WTC11 (cell line): ENCODE measurements around the gene HOXC5. TPM values are rescaled to one million over a fixed set of nuclear protein-coding genes. Genes with fewer than 3 reads are reported as not detected.

Experiments used
- ATAC-seq: fragments of 200-7000 bp; cut with Tn5 transposase; 2 replicates; pipeline ENCODE4 v1.10.0; 2021; ENCODE audit warnings: mild to moderate bottlenecking, moderate library complexity
- CTCF ChIA-PET: fragments of 300-600 bp; sonication (Branson Sonifier 250); formaldehyde crosslinking; loops from one replicate; lab custom pipeline; 2021; ENCODE audit warnings: antibody characterized with exemption; lab: Charles Lee
- POLR2A ChIA-PET: fragments of 350-600 bp; sonication (Branson Sonifier 250); formaldehyde crosslinking; loops from one replicate; lab custom pipeline; 2021; ENCODE audit warnings: antibody characterized with exemption; lab: Charles Lee
- DNase-seq: peaks from one replicate; pipeline ENCODE4 v3.0.0; 2021; ENCODE audit warnings: low spot score
- H3K27ac Mint-ChIP-seq: 2 replicates; pipeline ENCODE4 v1.8.0; 2021; ENCODE audit warnings: mixed read lengths
- H3K27me3 Mint-ChIP-seq: 2 replicates; pipeline ENCODE4 v1.8.0; 2021; ENCODE audit warnings: low read depth, mild to moderate bottlenecking, moderate library complexity, mixed read lengths
- H3K36me3 Mint-ChIP-seq: 2 replicates; pipeline ENCODE4 v1.8.0; 2021; ENCODE audit warnings: mixed read lengths
- H3K4me1 Mint-ChIP-seq: 2 replicates; pipeline ENCODE4 v1.8.0; 2022; ENCODE audit warnings: mixed read lengths
- H3K4me3 Mint-ChIP-seq: 2 replicates; pipeline ENCODE4 v1.8.0; 2021; ENCODE audit warnings: mild to moderate bottlenecking, moderate library complexity, mixed read lengths
- H3K9me3 Mint-ChIP-seq: 2 replicates; pipeline ENCODE4 v1.8.0; 2021; ENCODE audit warnings: mixed read lengths
- ATF1 ChIP-seq: sonication (generic); formaldehyde crosslinking; IDR thresholded peaks from 2 replicates; pipeline ENCODE4 v1.8.1; 2023; ENCODE audit warnings: mild to moderate bottlenecking, moderate library complexity, missing genetic modification reagents
- ATF2 ChIP-seq: sonication (generic); formaldehyde crosslinking; IDR thresholded peaks from 2 replicates; pipeline ENCODE4 v1.8.1; 2022; ENCODE audit warnings: low read depth, missing genetic modification reagents, borderline replicate concordance
- CREM ChIP-seq: sonication (generic); formaldehyde crosslinking; IDR thresholded peaks from 2 replicates; pipeline ENCODE4 v1.8.1; 2022; ENCODE audit warnings: mild to moderate bottlenecking, missing genetic modification reagents, moderate library complexity
- FOXP1 ChIP-seq: sonication (generic); formaldehyde crosslinking; IDR thresholded peaks from 2 replicates; pipeline ENCODE4 v1.8.0; 2022; ENCODE audit warnings: missing genetic modification reagents, mild to moderate bottlenecking, moderate library complexity, borderline replicate concordance
- NR3C1 ChIP-seq: sonication (generic); formaldehyde crosslinking; conservative IDR thresholded peaks from 2 replicates; pipeline ENCODE4 v1.8.1; 2023; ENCODE audit warnings: low read depth, mild to moderate bottlenecking, missing genetic modification reagents
- RELA ChIP-seq: sonication (generic); formaldehyde crosslinking; IDR thresholded peaks from 2 replicates; pipeline ENCODE4 v1.8.1; 2022; ENCODE audit warnings: missing genetic modification reagents, mild to moderate bottlenecking, borderline replicate concordance
- RORB ChIP-seq: fragments of 250-450 bp; sonication (Bioruptor Pico); IDR thresholded peaks from 2 replicates; pipeline ENCODE4 v1.9.0; 2021; ENCODE audit warnings: mild to moderate bottlenecking
- TP53 ChIP-seq: sonication (generic); formaldehyde crosslinking; IDR thresholded peaks from 2 replicates; pipeline ENCODE4 v1.8.1; 2023; ENCODE audit warnings: mild to moderate bottlenecking, missing genetic modification reagents
- ZNF263 ChIP-seq: sonication (generic); formaldehyde crosslinking; IDR thresholded peaks from 2 replicates; pipeline ENCODE4 v1.8.1; 2022; ENCODE audit warnings: low read depth, mild to moderate bottlenecking, moderate library complexity, missing genetic modification reagents
- ZNF425 ChIP-seq: fragments of 250-450 bp; sonication (Bioruptor Pico); conservative IDR thresholded peaks from 2 replicates; pipeline ENCODE4 v1.9.0; 2021; ENCODE audit warnings: mild to moderate bottlenecking
- total RNA-seq: library from RNA; stranded (reverse); gene quantifications from 3 replicates; pipeline ENCODE4 v1.2.3, GENCODE V29; 2021
- TF ChIP-seq, protein P1 (sequence below): sonication (generic); formaldehyde crosslinking; IDR thresholded peaks from 2 replicates; pipeline ENCODE4 v1.8.1; 2023; ENCODE audit warnings: mild to moderate bottlenecking, moderate library complexity, missing genetic modification reagents
- TF ChIP-seq, protein P2 (sequence below): sonication (generic); formaldehyde crosslinking; IDR thresholded peaks from 2 replicates; pipeline ENCODE4 v1.8.0; 2022; ENCODE audit warnings: mild to moderate bottlenecking, missing genetic modification reagents
- TF ChIP-seq, protein P3 (sequence below): sonication (generic); formaldehyde crosslinking; IDR thresholded peaks from 2 replicates; pipeline ENCODE4 v1.8.1; 2022; ENCODE audit warnings: low read depth, mild to moderate bottlenecking, moderate library complexity, missing genetic modification reagents, borderline replicate concordance
- TF ChIP-seq, protein P4 (sequence below): fragments of 250-450 bp; sonication (Bioruptor Pico); IDR thresholded peaks from 2 replicates; pipeline ENCODE4 v2.1.2; 2022; ENCODE audit warnings: mild to moderate bottlenecking, moderate library complexity
- TF ChIP-seq, protein P5 (sequence below): fragments of 200-600 bp; IDR thresholded peaks from 2 replicates; pipeline ENCODE4 v1.8.0; 2022; ENCODE audit warnings: antibody characterized with exemption

Gene HOXC5
- total RNA-seq, 1 experiment from 2014 or later, result not detected

DNA sequence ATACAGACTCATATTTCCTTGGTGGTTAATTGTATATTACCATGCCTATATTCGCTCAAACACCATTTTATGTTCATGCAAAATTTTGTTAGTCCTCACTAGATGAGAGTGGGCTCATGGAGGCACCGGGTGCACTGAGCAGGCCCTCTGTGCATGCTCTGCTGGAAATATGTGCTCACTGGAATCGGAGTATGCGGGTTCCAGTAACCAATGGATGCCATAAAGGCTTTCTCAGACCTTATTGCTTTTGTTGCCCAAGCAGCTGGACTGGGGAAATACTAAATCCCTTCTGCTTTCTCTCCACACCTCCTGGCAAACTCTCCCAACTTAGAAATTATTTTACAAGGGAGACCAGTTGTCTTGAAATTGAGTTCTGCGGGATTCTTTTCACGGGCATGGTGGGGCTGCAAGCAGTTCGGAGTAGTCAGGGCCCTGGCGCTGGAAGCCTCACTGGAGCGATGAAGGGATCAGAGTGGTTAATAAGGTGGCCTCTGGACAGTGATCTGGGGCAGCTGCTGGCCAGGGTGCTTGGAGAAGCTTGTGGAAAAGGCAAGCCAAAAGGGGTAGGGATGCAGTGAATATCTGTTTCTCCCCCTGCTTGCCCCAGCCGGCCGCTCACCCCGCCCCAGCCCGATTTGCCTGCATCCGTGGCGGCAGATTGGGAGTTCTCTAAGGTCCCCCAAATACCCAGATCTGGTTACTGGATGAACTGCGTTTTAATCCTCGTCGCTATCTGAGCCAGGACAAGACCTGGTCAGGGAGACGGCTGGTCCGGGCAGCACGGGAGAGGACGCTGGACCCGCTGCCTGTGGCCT, 12.1 kb upstream of the HOXC5 start (continued):
- TF ChIP-seq, protein P1, sequence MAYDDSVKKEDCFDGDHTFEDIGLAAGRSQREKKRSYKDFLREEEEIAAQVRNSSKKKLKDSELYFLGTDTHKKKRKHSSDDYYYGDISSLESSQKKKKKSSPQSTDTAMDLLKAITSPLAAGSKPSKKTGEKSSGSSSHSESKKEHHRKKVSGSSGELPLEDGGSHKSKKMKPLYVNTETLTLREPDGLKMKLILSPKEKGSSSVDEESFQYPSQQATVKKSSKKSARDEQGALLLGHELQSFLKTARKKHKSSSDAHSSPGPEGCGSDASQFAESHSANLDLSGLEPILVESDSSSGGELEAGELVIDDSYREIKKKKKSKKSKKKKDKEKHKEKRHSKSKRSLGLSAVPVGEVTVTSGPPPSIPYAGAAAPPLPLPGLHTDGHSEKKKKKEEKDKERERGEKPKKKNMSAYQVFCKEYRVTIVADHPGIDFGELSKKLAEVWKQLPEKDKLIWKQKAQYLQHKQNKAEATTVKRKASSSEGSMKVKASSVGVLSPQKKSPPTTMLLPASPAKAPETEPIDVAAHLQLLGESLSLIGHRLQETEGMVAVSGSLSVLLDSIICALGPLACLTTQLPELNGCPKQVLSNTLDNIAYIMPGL (CRISPR knock-in tag), result no peak

DNA sequence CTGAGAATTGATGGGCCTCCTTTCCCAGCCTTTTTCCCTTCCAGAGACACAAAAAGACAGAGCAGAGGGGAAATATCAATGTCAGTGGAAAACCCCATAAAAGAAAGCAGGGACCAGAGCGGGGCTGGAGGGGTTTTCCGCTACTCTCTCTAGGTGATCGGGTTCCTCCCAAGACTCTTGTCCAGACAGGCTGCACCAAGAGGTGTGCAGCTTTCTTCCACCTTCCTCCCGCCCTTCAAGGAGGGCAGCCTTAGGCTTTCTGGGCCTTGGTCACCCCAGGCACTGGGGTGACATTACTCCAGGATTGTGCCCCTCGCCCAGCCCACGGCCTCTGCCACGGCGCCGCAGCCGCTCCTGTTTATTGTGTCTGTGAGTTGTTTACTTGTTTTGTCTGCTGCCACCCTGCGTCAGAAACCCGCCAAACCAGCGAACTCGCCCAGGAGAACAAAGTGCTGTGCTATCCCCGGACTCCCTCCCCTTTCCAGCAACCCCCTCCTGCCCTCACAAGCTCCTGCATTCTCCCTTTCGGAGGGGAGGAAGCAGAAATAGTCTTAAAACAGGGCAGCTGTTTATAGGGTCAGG, 11.3 kb upstream of the HOXC5 start:
- peak; percentile 79 for DNase-seq
- Mint-ChIP-seq H3K27ac (no peak overlapping the region), H3K27me3 (peaks cover 99% of the 10 kb centered on the region), H3K4me1 (peaks cover 29% of the 10 kb centered on the region), H3K36me3 (no peaks in the 10 kb centered on the region; the same call in 1 of the 2 replicates), H3K4me3 (no peak overlapping the region; the same call in 1 of the 2 replicates)
- CTCF ChIA-PET, result interaction anchor here (0.9 to 2.1 kb wide), 10 partner anchors 11 to 193 kb away, joined by 3 to 9 read pairs (median 6); partner anchors contain the start of genes HOXC10, HOXC11, HOXC5 and HOXC8
- POLR2A ChIA-PET, result interaction anchor here (0.5 kb wide), 1 partner anchor 179 kb away, joined by 3 read pairs; no protein-coding TSS in a partner anchor
- TF ChIP-seq FOXP1 (CRISPR knock-in tag) (peak; percentile 93; the same call in 1 of the 2 replicates), ATF1 (CRISPR knock-in tag) (no peak), NR3C1 (CRISPR knock-in tag) (no peak)
- TF ChIP-seq, protein P2, sequence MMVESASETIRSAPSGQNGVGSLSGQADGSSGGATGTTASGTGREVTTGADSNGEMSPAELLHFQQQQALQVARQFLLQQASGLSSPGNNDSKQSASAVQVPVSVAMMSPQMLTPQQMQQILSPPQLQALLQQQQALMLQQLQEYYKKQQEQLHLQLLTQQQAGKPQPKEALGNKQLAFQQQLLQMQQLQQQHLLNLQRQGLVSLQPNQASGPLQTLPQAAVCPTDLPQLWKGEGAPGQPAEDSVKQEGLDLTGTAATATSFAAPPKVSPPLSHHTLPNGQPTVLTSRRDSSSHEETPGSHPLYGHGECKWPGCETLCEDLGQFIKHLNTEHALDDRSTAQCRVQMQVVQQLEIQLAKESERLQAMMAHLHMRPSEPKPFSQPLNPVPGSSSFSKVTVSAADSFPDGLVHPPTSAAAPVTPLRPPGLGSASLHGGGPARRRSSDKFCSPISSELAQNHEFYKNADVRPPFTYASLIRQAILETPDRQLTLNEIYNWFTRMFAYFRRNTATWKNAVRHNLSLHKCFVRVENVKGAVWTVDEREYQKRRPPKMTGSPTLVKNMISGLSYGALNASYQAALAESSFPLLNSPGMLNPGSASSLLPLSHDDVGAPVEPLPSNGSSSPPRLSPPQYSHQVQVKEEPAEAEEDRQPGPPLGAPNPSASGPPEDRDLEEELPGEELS (CRISPR knock-in tag), result peak; percentile 99
- TF ChIP-seq, all 79 proteins: peak for 2
- no peaks in the 10 kb centered on the region for H3K9me3 Mint-ChIP-seq
- peak; percentile 21 for ATAC-seq

DNA sequence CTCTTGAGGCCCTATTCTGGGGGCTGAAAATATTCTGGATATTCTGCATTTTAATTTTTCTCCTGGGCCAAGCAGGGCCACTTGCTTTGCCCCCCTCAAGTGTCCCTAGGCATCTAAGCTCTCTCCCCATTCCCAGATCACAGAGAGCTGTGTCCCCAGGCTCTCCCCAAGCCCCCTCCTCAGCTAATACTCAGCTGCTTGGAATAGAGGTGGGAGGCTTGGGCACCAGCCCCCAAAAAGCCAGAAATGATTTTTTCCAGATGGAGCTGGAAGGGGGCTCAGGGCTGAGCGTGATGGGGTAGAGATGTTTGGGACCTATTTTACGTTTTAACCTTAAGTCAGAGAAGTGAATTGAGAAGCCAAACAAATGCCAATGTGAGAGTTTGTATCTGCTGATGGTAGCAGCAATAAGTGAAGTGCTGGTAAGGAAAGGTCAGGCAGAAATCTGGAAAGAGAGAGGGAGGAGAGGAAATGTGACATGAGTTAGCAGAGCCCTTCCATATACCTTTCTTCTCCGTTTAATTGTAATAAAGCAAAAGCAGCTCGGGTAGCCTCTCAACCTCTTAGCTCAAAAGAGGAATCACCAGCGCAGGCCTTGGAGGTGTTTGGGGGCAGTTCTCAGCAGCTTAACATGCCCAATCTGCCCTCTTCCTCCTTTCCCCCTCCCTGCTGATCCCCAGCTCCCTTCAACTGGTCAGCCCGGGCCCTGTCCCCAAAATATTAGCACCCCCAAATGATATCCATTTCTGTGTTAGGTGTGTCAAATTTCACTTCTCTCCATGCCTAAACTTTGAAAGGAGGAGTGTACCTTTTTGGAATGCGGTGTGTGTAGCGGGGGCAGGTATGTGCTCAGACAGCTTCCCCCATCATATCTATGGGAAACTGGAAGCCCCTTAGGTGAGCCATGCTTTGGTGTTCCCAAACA, 9.6 kb upstream of the HOXC5 start:
- Mint-ChIP-seq H3K4me1 (peaks cover 22% of the 10 kb centered on the region), H3K36me3 (no peaks in the 10 kb centered on the region; the same call in 1 of the 2 replicates), H3K27ac (no peak overlapping the region), H3K27me3 (peaks cover 99% of the 10 kb centered on the region), H3K4me3 (no peak overlapping the region), H3K9me3 (no peaks in the 10 kb centered on the region)
- ChIA-PET CTCF (interaction anchor here (0.9 to 3.9 kb wide), 9 partner anchors 9 to 191 kb away, joined by 3 to 25 read pairs (median 9); partner anchors contain the start of genes HOXC5, HOXC8 and SMUG1), POLR2A (interaction anchor here (0.5 to 1.5 kb wide), 2 partner anchors 176 to 178 kb away, joined by 3 to 4 read pairs; no protein-coding TSS in a partner anchor)
- DNase-seq (no peak), ATAC-seq (no peak)
- TF ChIP-seq TP53 (CRISPR knock-in tag), result no peak
- no peak for TF ChIP-seq ZNF425 (CRISPR knock-in tag)
- TF ChIP-seq, protein P3, sequence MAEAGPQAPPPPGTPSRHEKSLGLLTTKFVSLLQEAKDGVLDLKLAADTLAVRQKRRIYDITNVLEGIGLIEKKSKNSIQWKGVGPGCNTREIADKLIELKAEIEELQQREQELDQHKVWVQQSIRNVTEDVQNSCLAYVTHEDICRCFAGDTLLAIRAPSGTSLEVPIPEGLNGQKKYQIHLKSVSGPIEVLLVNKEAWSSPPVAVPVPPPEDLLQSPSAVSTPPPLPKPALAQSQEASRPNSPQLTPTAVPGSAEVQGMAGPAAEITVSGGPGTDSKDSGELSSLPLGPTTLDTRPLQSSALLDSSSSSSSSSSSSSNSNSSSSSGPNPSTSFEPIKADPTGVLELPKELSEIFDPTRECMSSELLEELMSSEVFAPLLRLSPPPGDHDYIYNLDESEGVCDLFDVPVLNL (CRISPR knock-in tag), result no peak
- no peak for TF ChIP-seq ZNF263
- no peak for TF ChIP-seq FOXP1 (CRISPR knock-in tag)
- TF ChIP-seq RELA, result no peak
- TF ChIP-seq, protein P4, sequence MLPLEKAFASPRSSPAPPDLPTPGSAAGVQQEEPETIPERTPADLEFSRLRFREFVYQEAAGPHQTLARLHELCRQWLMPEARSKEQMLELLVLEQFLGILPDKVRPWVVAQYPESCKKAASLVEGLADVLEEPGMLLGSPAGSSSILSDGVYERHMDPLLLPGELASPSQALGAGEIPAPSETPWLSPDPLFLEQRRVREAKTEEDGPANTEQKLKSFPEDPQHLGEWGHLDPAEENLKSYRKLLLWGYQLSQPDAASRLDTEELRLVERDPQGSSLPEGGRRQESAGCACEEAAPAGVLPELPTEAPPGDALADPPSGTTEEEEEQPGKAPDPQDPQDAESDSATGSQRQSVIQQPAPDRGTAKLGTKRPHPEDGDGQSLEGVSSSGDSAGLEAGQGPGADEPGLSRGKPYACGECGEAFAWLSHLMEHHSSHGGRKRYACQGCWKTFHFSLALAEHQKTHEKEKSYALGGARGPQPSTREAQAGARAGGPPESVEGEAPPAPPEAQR (CRISPR knock-in tag), result no peak
- no peak for TF ChIP-seq RORB (CRISPR knock-in tag)
- no peak for TF ChIP-seq ATF2 (CRISPR knock-in tag)
- TF ChIP-seq, protein P5, sequence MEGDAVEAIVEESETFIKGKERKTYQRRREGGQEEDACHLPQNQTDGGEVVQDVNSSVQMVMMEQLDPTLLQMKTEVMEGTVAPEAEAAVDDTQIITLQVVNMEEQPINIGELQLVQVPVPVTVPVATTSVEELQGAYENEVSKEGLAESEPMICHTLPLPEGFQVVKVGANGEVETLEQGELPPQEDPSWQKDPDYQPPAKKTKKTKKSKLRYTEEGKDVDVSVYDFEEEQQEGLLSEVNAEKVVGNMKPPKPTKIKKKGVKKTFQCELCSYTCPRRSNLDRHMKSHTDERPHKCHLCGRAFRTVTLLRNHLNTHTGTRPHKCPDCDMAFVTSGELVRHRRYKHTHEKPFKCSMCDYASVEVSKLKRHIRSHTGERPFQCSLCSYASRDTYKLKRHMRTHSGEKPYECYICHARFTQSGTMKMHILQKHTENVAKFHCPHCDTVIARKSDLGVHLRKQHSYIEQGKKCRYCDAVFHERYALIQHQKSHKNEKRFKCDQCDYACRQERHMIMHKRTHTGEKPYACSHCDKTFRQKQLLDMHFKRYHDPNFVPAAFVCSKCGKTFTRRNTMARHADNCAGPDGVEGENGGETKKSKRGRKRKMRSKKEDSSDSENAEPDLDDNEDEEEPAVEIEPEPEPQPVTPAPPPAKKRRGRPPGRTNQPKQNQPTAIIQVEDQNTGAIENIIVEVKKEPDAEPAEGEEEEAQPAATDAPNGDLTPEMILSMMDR, result no peak
- no peak for TF ChIP-seq CREM
